Activated naive CD8-positive, alpha-beta T cell (primary cell): ENCODE measurements around the gene SCIMP.
A peak's percentile ranks its signal among the peaks of the same experiment; 100 is the strongest.
"Not testable (repeated sequence)": the region's sequence is repeated elsewhere in the genome, so short reads cannot be mapped to it uniquely, and the experiment has no call there.

ENCODE experiments used
- H3K27ac Mint-ChIP-seq: one replicate; pipeline ENCODE4 v1.8.0; 2021; ENCODE audit warnings: mixed read lengths
- H3K27me3 Mint-ChIP-seq: one replicate; pipeline ENCODE4 v1.8.0; 2021; ENCODE audit warnings: mixed read lengths
- H3K36me3 Mint-ChIP-seq: one replicate; pipeline ENCODE4 v1.8.0; 2021; ENCODE audit warnings: mixed read lengths
- H3K4me1 Mint-ChIP-seq: one replicate; pipeline ENCODE4 v1.8.0; 2021; ENCODE audit warnings: low read depth, mixed read lengths
- H3K4me3 Mint-ChIP-seq: one replicate; pipeline ENCODE4 v1.8.0; 2021; ENCODE audit warnings: mild to moderate bottlenecking, mixed read lengths
- H3K9me3 Mint-ChIP-seq: one replicate; pipeline ENCODE4 v1.8.0; 2021; ENCODE audit warnings: low read depth, mixed read lengths

Gene SCIMP

GRCh38 chr17:5182597-5183409 lies 51.9 kb downstream of the SCIMP start:
- peaks cover 33% of the 10 kb centered on the region for H3K9me3 Mint-ChIP-seq
- peaks cover 56% of the 10 kb centered on the region for H3K36me3 Mint-ChIP-seq
- no peak overlapping the region for H3K4me3 Mint-ChIP-seq

GRCh38 chr17:5181509-5182305 lies 53.0 kb downstream of the SCIMP start:
- H3K27me3 Mint-ChIP-seq, result no peaks in the 10 kb centered on the region
- H3K9me3 Mint-ChIP-seq, result peaks cover 27% of the 10 kb centered on the region
- no peak overlapping the region for H3K4me3 Mint-ChIP-seq
- H3K27ac Mint-ChIP-seq, result no peak overlapping the region
- no peaks in the 10 kb centered on the region for H3K4me1 Mint-ChIP-seq
- H3K36me3 Mint-ChIP-seq, result peaks cover 49% of the 10 kb centered on the region

More at GRCh38 chr17:5182597-5183409, 51.9 kb downstream of the SCIMP start:
- no peaks in the 10 kb centered on the region for H3K4me1 Mint-ChIP-seq
- H3K27ac Mint-ChIP-seq, result peak overlapping the region; percentile 64
- H3K27me3 Mint-ChIP-seq, result no peaks in the 10 kb centered on the region

GRCh38 chr17:5179003-5179402 lies 55.7 kb downstream of the SCIMP start:
- Mint-ChIP-seq H3K9me3 (peaks cover 19% of the 10 kb centered on the region), H3K4me1 (no peaks in the 10 kb centered on the region), H3K27me3 (no peaks in the 10 kb centered on the region), H3K36me3 (peaks cover 51% of the 10 kb centered on the region), H3K4me3 (no peak overlapping the region), H3K27ac (no peak overlapping the region)

- peaks cover 10% of the 10 kb centered on the region for H3K9me3 Mint-ChIP-seq
These were observed 59.6 kb downstream of the SCIMP start for GRCh38 chr17:5175027-5175426.

GRCh38 chr17:5165791-5166564 lies 68.7 kb downstream of the SCIMP start:
- H3K27me3 Mint-ChIP-seq, H3K36me3 Mint-ChIP-seq, H3K4me1 Mint-ChIP-seq, H3K9me3 Mint-ChIP-seq, H3K27ac Mint-ChIP-seq, H3K4me3 Mint-ChIP-seq: not testable (repeated sequence)

More at GRCh38 chr17:5175027-5175426, 59.6 kb downstream of the SCIMP start:
- not testable (repeated sequence) for H3K4me1 Mint-ChIP-seq, H3K4me3 Mint-ChIP-seq, H3K27me3 Mint-ChIP-seq, H3K27ac Mint-ChIP-seq
- H3K36me3 Mint-ChIP-seq, result peaks cover 24% of the 10 kb centered on the region

- H3K9me3 Mint-ChIP-seq, result no peaks in the 10 kb centered on the region
- no peaks in the 10 kb centered on the region for H3K4me1 Mint-ChIP-seq
- H3K27ac Mint-ChIP-seq, result no peak overlapping the region
- H3K36me3 Mint-ChIP-seq, result peaks cover 8% of the 10 kb centered on the region
- H3K4me3 Mint-ChIP-seq, result no peak overlapping the region
- H3K27me3 Mint-ChIP-seq, result peaks cover 3% of the 10 kb centered on the region
These were observed 70.2 kb downstream of the SCIMP start for GRCh38 chr17:5164436-5164835.

GRCh38 chr17:5161793-5162192 lies 72.9 kb downstream of the SCIMP start:
- not testable (repeated sequence) for H3K36me3 Mint-ChIP-seq, H3K4me1 Mint-ChIP-seq, H3K9me3 Mint-ChIP-seq, H3K4me3 Mint-ChIP-seq, H3K27ac Mint-ChIP-seq, H3K27me3 Mint-ChIP-seq

- not testable (repeated sequence) for H3K9me3 Mint-ChIP-seq, H3K27ac Mint-ChIP-seq, H3K27me3 Mint-ChIP-seq, H3K36me3 Mint-ChIP-seq, H3K4me3 Mint-ChIP-seq, H3K4me1 Mint-ChIP-seq
These were observed 74.0 kb downstream of the SCIMP start for GRCh38 chr17:5160702-5161101.
